Lower leg skin (tissue), 3 donors: ENCODE data around the gene ZNF805.

Source experiments
- POLR2A ChIP-seq, 2 donors: fragments of 450-650 bp; IDR thresholded peaks; one replicate each; pipeline ENCODE4 v1.6.1; 2016 to 2017; ENCODE audit warnings: antibody characterized with exemption in 2 of 2, mild to moderate bottlenecking in 1 of 2, moderate library complexity in 1 of 2
- TF ChIP-seq, protein P1 (sequence below), 3 donors: fragments of 450-650 bp; IDR thresholded peaks; one replicate each; pipeline ENCODE4 v1.5.1; 2016; ENCODE audit warnings: antibody characterized with exemption in 3 of 3, mild to moderate bottlenecking in 3 of 3, moderate library complexity in 2 of 3

DNA sequence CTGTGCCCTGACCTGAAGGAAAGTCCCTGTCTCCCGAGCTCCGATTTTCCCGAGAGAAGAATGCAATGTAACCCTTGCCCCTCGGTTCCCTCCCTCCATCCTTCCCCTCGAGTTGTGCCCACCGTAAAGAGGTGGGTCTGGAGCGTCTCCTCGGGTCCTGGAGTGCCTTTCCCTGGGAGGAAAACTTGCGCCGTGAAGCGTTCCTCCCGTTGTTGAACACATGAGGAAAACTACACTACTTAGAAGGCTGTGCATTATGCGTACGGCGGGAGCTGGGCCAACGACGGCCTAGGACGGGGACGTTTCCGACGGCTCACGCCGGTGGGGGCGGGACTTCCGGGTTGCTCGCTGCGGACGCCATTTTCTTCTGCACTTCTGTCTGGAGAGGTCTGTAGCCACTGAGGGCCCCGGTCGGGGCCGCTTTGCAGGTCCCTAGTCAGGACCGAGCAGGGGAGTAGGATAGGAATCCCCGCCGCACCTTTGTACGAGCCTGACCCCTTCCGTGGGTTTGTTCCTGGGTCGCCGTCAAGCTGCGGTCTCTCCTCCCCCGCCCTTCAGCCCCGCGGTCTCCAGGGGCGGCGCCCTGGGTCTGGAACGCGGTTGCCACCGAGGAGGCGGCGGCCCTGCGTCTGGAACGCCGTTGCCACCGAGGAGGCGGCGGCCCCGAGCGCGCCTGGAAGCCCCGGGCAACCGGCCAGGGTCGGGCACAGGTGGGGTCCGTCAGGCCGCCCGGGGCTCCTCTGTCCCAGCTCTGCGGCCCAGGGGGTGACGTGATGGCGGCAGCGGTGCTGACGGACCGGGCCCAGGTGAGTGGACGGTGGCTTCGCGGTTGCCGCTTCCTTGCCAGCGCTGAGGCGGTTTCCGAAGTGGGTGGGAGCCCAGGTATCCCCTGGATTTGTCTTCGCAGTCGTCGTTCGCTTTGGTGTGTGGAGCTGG, 49.0 kb upstream of the ZNF805 start, which contains the start of gene ZNF264:
- TF ChIP-seq, protein P1, sequence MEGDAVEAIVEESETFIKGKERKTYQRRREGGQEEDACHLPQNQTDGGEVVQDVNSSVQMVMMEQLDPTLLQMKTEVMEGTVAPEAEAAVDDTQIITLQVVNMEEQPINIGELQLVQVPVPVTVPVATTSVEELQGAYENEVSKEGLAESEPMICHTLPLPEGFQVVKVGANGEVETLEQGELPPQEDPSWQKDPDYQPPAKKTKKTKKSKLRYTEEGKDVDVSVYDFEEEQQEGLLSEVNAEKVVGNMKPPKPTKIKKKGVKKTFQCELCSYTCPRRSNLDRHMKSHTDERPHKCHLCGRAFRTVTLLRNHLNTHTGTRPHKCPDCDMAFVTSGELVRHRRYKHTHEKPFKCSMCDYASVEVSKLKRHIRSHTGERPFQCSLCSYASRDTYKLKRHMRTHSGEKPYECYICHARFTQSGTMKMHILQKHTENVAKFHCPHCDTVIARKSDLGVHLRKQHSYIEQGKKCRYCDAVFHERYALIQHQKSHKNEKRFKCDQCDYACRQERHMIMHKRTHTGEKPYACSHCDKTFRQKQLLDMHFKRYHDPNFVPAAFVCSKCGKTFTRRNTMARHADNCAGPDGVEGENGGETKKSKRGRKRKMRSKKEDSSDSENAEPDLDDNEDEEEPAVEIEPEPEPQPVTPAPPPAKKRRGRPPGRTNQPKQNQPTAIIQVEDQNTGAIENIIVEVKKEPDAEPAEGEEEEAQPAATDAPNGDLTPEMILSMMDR (IDR thresholded peaks at IDR 0.05): no peak
- TF ChIP-seq POLR2A (IDR thresholded peaks at IDR 0.05): no peak
